OCI-LY7 (cell line): ENCODE data around the gene SLCO1A2.

ENCODE experiments used
- EZH2phosphoT487 ChIP-seq: fragments of 200-600 bp; sonication (generic); IDR thresholded peaks from 2 replicates; pipeline ENCODE4 v1.6.1; 2018; ENCODE audit warnings: low read depth, borderline replicate concordance, mild to moderate bottlenecking, mixed run types, antibody characterized with exemption, low read length, moderate library complexity, mixed read lengths
- TF ChIP-seq, protein P1 (sequence below): fragments of 200-600 bp; sonication (generic); conservative IDR thresholded peaks from 2 replicates; pipeline ENCODE4 v1.5.1; 2014; ENCODE audit warnings: mild to moderate bottlenecking, antibody characterized with exemption, low read length, moderate library complexity, mixed read lengths

DNA sequence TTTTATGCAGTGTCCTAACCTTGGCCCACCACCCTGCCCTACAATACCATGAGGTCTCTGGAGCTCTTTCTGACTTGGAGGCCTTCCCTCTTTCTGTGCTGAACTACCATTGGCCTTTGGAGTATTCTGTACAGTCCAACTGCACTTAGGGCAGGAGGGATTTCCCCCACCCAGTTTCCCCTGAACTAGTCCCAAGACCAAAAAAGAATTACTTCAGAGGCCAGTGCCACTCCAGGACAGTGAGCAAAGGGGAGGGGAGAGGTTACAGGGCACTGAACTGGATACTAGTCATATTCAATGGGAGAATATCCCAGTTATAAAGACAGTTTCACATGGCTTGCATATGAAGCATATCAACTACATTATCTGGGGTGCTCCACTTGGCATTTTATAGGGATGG lies 6.1 kb downstream of the SLCO1A2 start:
- TF ChIP-seq, protein P1, sequence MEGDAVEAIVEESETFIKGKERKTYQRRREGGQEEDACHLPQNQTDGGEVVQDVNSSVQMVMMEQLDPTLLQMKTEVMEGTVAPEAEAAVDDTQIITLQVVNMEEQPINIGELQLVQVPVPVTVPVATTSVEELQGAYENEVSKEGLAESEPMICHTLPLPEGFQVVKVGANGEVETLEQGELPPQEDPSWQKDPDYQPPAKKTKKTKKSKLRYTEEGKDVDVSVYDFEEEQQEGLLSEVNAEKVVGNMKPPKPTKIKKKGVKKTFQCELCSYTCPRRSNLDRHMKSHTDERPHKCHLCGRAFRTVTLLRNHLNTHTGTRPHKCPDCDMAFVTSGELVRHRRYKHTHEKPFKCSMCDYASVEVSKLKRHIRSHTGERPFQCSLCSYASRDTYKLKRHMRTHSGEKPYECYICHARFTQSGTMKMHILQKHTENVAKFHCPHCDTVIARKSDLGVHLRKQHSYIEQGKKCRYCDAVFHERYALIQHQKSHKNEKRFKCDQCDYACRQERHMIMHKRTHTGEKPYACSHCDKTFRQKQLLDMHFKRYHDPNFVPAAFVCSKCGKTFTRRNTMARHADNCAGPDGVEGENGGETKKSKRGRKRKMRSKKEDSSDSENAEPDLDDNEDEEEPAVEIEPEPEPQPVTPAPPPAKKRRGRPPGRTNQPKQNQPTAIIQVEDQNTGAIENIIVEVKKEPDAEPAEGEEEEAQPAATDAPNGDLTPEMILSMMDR: no peak
- TF ChIP-seq EZH2phosphoT487: no peak
